Right lobe of liver (tissue), 6 donors: ENCODE measurements around the gene MICU2. TPM values are rescaled to one million over a fixed set of nuclear protein-coding genes. Genes with fewer than 3 reads are reported as not detected.

Source experiments
- ATAC-seq, 4 donors: fragments of 200-7000 bp; cut with Tn5 transposase; one replicate each; pipeline ENCODE4 v1.9.1; 2020; ENCODE audit warnings: mild to moderate bottlenecking in 4 of 4, moderate library complexity in 4 of 4
- DNase-seq, 3 donors: peaks; one replicate each; pipeline ENCODE4 v3.0.0-alpha.2; 2020
- H3K27ac ChIP-seq, 3 donors: fragments of 200-600 bp; one replicate each; pipeline ENCODE4 v1.8.0; 2022
- H3K27me3 ChIP-seq, 2 donors: fragments of 200-600 bp; one replicate each; pipeline ENCODE4 v1.8.0; 2022
- H3K36me3 ChIP-seq, 4 donors: fragments of 200-600 bp; sonication (generic) in 1 of 4; one replicate each; pipeline versions ENCODE4 v1.5.1 to v1.8.0; 2017 to 2022; ENCODE audit warnings: control low read depth in 1 of 4
- H3K4me1 ChIP-seq, 4 donors: fragments of 200-600 bp; sonication (generic) in 1 of 4; one replicate each; pipeline versions ENCODE4 v1.5.1 to v1.8.0; 2017 to 2022; ENCODE audit warnings: control low read depth in 1 of 4
- H3K4me3 ChIP-seq, 3 donors: fragments of 200-600 bp; one replicate each; pipeline ENCODE4 v1.8.0; 2022
- H3K9me3 ChIP-seq, 4 donors: fragments of 200-600 bp; sonication (generic) in 1 of 4; one replicate each; pipeline versions ENCODE4 v1.5.1 to v1.8.0; 2017 to 2022; ENCODE audit warnings: control low read depth in 1 of 4
- POLR2A ChIP-seq: fragments of 450-650 bp; IDR thresholded peaks from one replicate; pipeline ENCODE4 v1.6.1; 2017; ENCODE audit warnings: antibody characterized with exemption, mild to moderate bottlenecking
- WGBS: methylation state at CpG from one replicate; pipeline ENCODE4 v1.1.6; 2018; ENCODE audit warnings: low coverage, low lambda C conversion rate; ENCODE audit not compliant: insufficient coverage; ENCODE audit errors: missing lambda C conversion rate; 5-methylcytosine and 5-hydroxymethylcytosine counted together
- intact Hi-C, 2 donors: fragments of 100-400 bp; cut with DNase I; formaldehyde crosslinking; loops; one replicate each; pipeline versions ENCODE4 v1.11.2 to v1.14.1; 2022
- total RNA-seq, 6 experiments: library from RNA; depleted of rRNA in 2 of 6; stranded (reverse); fragments of >200 nt in 2 of 6; fragmentation: NEBNext Ultra II Directional in 3 of 6; extraction: Animal tissue kit (Norgen Biotek cat#: 25700) in 3 of 6; gene quantifications; one replicate each; pipeline versions ENCODE4 v1.1.0 to v1.2.4, GENCODE V29; 2016 to 2023
- TF ChIP-seq, protein P1 (sequence below), 4 donors: fragments of 200-600 bp in 3 of 4; fragments of 450-650 bp in 1 of 4; IDR thresholded peaks; one replicate each; pipeline versions ENCODE4 v1.5.1 to v1.8.0; 2016 to 2022; ENCODE audit warnings: antibody characterized with exemption in 4 of 4, mild to moderate bottlenecking in 2 of 4
- donor health status: DM: no; HTN: yes; CAD: no.
- donor health status: DM: no; HTN: no; CAD: no.
- donor health status: DM: no; HTN: no; CAD: no.
- donor health status: DM: no; HTN: yes; CAD: no.
- donor health status: DM: no; HTN: yes; CAD: no.

The MICU2 gene
- total RNA-seq, 6 experiments from 2014 or later, result 13.1 to 71.1 (median 16.4) TPM

DNA sequence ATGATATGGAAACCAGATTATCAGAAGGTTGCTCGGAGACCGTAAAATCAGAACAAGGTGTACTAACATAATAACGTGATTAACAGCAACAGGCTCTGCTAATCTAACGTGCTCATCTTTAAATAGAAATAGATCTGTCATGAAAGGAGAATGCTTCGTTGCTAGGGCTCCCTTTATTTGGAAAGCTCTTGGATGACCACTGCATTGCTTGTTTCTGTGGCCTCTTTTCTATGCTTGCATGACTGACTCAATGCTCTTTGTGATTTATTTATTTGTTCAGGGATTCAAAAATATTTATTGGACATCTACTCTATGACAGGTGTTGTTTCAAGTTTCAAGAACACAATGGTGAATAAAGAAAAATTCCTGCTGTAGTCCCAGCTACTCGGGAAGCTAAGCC, 122.6 kb downstream of the MICU2 start:
- no peaks in the 10 kb centered on the region for H3K27me3 ChIP-seq
- TF ChIP-seq POLR2A, result no peak
- TF ChIP-seq, protein P1, sequence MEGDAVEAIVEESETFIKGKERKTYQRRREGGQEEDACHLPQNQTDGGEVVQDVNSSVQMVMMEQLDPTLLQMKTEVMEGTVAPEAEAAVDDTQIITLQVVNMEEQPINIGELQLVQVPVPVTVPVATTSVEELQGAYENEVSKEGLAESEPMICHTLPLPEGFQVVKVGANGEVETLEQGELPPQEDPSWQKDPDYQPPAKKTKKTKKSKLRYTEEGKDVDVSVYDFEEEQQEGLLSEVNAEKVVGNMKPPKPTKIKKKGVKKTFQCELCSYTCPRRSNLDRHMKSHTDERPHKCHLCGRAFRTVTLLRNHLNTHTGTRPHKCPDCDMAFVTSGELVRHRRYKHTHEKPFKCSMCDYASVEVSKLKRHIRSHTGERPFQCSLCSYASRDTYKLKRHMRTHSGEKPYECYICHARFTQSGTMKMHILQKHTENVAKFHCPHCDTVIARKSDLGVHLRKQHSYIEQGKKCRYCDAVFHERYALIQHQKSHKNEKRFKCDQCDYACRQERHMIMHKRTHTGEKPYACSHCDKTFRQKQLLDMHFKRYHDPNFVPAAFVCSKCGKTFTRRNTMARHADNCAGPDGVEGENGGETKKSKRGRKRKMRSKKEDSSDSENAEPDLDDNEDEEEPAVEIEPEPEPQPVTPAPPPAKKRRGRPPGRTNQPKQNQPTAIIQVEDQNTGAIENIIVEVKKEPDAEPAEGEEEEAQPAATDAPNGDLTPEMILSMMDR (IDR thresholded peaks at IDR 0.05), result no peak
- peaks cover 0 to 8% (median 2%) of the 10 kb centered on the region in 4 donors for H3K4me1 ChIP-seq
- no peak for ATAC-seq
- WGBS, result 46% methylated on average over 6 of the region's 6 CpGs
- no peaks in the 10 kb centered on the region for H3K9me3 ChIP-seq
- no peak overlapping the region for H3K4me3 ChIP-seq
- DNase-seq, result no peak
- H3K27ac ChIP-seq, result no peak overlapping the region
- no peaks in the 10 kb centered on the region for H3K36me3 ChIP-seq
- intact Hi-C loops, result no loop called here

DNA sequence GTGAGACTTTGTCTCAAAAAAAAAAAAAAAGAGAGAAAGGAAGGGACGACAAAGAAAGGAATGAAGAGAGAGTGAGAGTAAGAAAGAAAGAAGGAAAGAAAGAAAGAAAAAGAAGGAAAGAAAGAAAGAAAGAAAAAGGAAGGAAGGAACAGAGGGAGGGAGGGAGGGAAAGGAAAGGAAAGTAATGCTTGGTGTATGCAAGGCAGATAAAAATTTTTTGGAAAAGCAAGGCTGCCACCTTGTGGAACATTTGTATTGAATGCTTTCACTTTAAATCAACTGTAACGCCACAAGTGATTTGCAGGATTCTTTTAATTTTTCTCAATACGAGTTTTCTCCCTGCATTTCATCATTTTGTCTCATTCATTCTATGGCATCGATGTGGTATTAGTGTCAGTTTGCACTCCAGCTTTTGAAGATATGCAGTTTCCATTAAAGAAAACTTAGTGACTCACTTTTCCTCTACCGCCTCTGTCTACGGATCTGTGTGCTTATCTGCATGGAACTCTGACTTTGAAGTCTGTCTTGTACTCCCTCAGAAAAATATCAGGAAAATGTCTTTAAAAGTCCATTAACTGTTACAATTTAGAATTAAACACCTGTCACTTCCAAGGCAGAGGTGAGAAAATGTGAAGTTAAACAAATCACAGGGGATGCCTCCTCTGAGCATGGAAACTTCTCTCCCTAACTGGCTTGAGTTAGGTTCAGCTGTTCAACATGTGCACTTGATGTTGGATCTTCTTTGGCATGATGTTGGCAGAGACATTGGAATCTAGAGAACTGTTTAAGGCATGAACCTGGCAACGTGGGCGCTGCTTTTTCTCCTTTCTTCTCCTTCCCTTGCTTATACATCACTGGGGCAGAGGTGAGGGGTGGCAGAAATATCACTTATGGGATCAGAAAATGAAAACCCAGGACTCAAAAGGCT, 124.8 kb downstream of the MICU2 start:
- intact Hi-C loops, result loop anchor here (10.0 kb wide), 2 partner anchors 184 to 364 kb away; no protein-coding TSS in a partner anchor

DNA sequence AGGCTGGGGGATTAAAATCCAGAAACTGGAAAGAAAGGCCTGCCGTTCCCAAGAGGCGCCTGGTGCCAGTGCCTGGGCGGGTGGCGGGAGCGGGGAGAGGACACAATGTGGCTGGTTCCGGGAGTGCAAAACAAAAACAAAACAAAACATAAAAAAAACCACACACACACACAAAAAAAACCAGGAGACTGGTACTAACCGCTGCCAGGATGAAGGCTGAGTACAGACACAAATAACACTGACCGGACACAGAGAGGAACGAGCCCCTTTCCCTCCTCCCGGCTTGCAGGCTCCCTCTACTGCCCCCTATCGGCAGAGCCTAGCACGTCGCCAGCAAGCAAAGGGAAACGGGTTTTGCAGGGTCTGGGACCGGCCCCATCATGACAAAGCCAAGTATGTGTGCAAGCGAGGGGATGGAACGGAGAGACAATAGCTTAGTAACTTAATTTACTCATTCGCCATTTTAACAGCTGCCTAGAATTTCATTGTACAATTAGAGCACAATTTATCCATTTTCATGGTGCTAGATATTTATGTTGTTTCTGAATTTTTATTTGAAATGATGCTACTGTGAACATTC, 127.0 kb downstream of the MICU2 start:
- Histone ChIP-seq H3K4me3 (peak overlapping the region; percentile 13 to 54 (median 49)), H3K4me1 (peaks cover 0 to 9% (median 3%) of the 10 kb centered on the region in 4 donors), H3K9me3 (no peaks in the 10 kb centered on the region), H3K27ac (peak overlapping the region in 1 of 3 donors; percentile 17), H3K36me3 (no peaks in the 10 kb centered on the region), H3K27me3 (no peaks in the 10 kb centered on the region)
- TF ChIP-seq POLR2A, result no peak
- TF ChIP-seq, protein P1 (IDR thresholded peaks at IDR 0.05), result peak; percentile 93 to 98 (median 95)
- peak; percentile 95 to 96 (median 96) for ATAC-seq
- peak; percentile 83 to 85 (median 83) for DNase-seq
- WGBS, result 1% methylated on average over 15 of the region's 18 CpGs
- intact Hi-C loops, result loop anchor here (10.0 kb wide), 2 partner anchors 182 to 362 kb away; no protein-coding TSS in a partner anchor

More for the DNA sequence above, 124.8 kb downstream of the MICU2 start:
- H3K4me1 ChIP-seq, result peaks cover 0 to 9% (median 3%) of the 10 kb centered on the region in 4 donors
- H3K4me3 ChIP-seq, result peak overlapping the region in 1 of 3 donors; percentile 6
- peak; percentile 73 to 82 (median 77) for ATAC-seq
- H3K9me3 ChIP-seq, result no peaks in the 10 kb centered on the region
- TF ChIP-seq, protein P1 (IDR thresholded peaks at IDR 0.05), result peak; percentile 61 to 69 (median 66)
- no peak for TF ChIP-seq POLR2A
- no peak overlapping the region for H3K27ac ChIP-seq
- no peaks in the 10 kb centered on the region for H3K36me3 ChIP-seq
- 19% methylated on average over 8 of the region's 8 CpGs for WGBS
- DNase-seq, result no peak
- no peaks in the 10 kb centered on the region for H3K27me3 ChIP-seq

DNA sequence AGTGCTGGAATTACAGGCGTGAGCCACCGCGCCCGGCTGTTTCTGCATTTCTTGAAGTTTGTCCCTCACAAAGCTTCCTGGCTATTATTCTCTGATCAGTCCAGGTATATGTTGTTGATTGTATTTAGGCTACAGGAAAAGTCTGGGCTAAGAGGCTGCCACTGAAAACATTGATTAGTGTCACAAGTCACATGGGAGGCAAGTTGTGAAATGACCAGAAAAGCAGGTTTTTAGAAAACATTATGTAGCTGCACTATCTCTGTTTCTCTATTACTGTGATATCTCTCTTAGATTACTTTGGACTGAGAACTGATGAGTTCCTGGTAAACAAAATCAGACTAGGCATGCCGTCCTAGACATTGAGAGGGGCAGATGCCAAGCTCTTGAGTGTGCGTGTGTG, 128.9 kb downstream of the MICU2 start:
- ATAC-seq, result peak in 3 of 4 donors; percentile 20 to 40 (median 23)
- H3K4me3 ChIP-seq, result no peak overlapping the region
- WGBS, result 67% methylated on average over 6 of the region's 6 CpGs
- H3K27me3 ChIP-seq, result no peaks in the 10 kb centered on the region
- no peak overlapping the region for H3K27ac ChIP-seq
- intact Hi-C loops, result loop anchor here (10.0 kb wide), 2 partner anchors 180 to 360 kb away; no protein-coding TSS in a partner anchor
- no peak for TF ChIP-seq POLR2A
- TF ChIP-seq, protein P1 (IDR thresholded peaks at IDR 0.05), result no peak
- DNase-seq, result no peak
- peaks cover 0 to 9% (median 3%) of the 10 kb centered on the region in 4 donors for H3K4me1 ChIP-seq
- no peaks in the 10 kb centered on the region for H3K9me3 ChIP-seq
- H3K36me3 ChIP-seq, result no peaks in the 10 kb centered on the region
